GM19397 (cell line): Measurements from ENCODE around the gene TNFRSF1A.

Source experiments
- ATAC-seq: cut with Tn5 transposase; IDR thresholded peaks from one replicate; pipeline ENCODE4 v1.9.1; 2021; ENCODE audit warnings: mild to moderate bottlenecking, moderate library complexity; ENCODE audit not compliant: unreplicated experiment

Gene TNFRSF1A

DNA sequence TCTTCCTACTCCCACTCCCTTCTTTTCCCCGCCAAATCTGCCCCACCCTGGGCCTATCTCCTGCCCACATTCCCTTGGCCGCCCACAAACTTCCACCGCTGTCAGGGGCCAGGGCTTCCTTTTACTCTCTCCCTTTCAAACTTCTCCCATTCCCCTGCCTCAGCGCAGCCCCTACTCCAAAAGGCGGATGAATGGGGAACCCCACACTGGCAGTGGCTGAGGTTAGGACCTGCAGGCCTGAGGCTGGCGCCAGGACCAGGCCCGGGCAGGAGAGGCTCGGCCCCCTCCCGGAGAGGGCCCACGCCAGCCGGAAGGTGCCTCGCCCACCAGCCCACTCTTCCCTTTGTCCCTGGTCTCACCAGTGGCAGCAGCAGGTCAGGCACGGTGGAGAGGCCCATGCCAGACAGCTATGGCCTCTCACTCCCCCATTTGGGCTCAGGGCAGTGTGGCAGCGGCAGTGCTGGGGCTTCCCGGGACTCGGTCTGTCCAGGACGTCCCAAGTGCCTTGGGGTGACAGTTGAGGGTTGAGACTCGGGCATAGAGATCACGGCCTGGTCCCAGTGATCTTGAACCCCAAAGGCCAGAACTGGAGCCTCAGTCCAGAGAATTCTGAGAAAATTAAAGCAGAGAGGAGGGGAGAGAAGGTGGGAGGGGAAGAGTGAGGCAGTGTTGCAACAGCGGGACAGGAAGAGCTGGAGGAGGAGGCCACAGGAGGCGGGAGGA is at the start of gene TNFRSF1A:
Gene TNFRSF1A, minus strand, starts transcription at position 660 of the 723 bp plus-strand sequence. Its CDS starts 262 bp downstream, at position 398.
- ATAC-seq = no peak

GRCh38 chr12:6391013-6391412 is 49.1 kb upstream of the TNFRSF1A start:
- ATAC-seq = no peak

- no peak for ATAC-seq
Observed at GRCh38 chr12:6390084-6390799, 48.4 kb upstream of the TNFRSF1A start.

- ATAC-seq = no peak
Observed at GRCh38 chr12:6387541-6387940, 45.7 kb upstream of the TNFRSF1A start.

DNA sequence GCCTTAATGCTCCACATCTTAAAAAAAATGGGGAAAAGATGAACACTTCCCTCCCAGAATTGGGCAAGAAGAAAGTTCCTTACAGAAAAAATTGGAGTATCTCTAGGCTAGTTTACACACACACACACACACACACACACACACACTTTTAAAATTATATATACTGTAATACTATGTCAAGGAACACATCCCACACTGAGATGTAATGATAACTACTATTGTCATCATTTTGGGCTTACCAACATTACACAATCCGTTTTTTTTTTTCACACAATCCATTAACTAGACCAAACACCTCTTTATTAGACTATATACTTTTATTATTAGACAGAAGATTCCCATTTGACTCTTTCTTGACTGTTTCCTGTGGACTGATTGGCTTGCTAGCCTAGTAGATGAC is 44.6 kb upstream of the TNFRSF1A start:
- ATAC-seq = no peak

- no peak for ATAC-seq
Observed at GRCh38 chr12:6386038-6386437, 44.2 kb upstream of the TNFRSF1A start.

- ATAC-seq = no peak
Observed at GRCh38 chr12:6384499-6385436, 42.9 kb upstream of the TNFRSF1A start.

GRCh38 chr12:6383572-6384498 is 42.0 kb upstream of the TNFRSF1A start, which contains the start of gene LTBR:
Gene LTBR, plus strand, starts transcription at chr12:6384162. Its CDS starts 197 bp downstream, at chr12:6384359.
- ATAC-seq = no peak

DNA sequence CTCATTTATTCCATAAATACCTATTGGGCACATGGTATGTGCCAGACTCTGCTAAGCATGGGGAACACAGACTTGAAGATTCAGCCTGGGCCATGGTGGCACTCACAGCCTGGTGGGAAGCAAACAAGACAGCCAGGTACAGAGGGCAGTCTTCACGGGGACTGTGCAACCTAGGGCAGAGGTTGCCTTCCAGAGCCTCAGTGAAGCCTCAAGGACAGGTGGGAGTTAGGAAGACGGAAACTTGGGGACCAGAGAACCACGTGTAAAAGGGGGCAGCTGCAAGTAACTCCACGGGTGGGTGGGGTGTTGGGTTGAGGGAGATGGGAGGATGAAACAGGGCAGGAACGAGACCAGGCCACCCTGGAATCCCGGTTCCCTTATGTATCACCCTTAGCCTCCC is 41.1 kb upstream of the TNFRSF1A start:
- ATAC-seq = no peak

- no peak for ATAC-seq
Observed at GRCh38 chr12:6382371-6382770, 40.5 kb upstream of the TNFRSF1A start.

GRCh38 chr12:6380141-6381121 is 38.6 kb upstream of the TNFRSF1A start:
- ATAC-seq = no peak

- no peak for ATAC-seq
Observed at GRCh38 chr12:6378709-6379472, 37.0 kb upstream of the TNFRSF1A start.

DNA sequence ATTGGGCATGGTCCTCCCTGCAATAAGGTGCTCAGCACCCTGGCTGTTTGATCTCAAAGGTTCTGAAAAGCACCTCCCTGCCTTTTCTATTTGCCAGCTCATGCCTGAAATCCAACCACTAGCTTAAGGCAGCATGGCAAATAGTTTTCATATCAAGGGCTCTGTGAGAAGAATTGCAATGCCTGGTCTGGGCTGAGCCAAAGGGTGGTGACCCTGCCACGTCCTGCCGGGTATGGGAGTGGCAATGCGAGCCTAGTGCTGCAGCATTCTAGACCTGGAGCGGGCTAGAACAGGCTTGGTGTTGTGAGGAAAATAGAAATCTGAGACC is 35.8 kb upstream of the TNFRSF1A start:
- no peak for ATAC-seq

DNA sequence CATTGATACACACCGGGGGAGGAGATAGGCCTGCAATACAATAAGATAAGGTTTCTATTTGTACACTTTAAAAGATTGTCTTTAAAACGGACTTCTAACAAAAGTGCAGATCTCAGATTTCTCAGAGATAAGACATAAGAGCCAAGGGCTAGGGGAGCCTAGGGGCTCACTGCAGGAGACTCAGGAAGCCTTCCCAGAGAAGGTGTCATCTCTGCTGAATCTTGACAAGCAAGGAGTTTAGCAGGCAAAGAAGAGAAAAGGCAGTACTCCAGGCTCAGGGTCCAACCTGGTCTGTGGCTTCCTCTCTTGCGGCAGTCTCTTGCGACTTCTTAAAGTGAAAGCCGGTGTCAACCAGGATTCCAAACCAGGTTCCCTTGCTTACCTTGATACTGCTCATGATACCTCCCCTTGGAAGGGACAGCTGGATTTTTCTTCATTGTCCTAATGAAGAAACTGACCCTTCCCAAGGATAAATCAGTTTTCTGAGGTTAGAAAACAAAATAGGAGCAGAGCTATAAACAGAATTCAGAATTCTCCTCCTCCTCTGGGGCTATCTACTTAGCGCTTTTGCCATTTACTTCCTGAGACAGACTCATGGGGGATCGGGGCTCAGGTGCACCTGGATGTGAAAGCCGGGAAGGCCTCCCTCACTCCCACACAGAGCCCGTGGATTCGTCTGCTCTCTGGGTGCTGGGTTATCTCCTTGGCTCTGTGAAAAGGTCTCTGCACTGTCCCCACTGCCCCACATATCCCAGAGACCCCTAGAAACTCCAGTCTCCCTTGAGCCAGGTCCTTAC is 35.2 kb upstream of the TNFRSF1A start:
- no peak for ATAC-seq

- ATAC-seq = no peak
Observed at GRCh38 chr12:6376079-6376869, 34.4 kb upstream of the TNFRSF1A start.

GRCh38 chr12:6375269-6376078 is 33.6 kb upstream of the TNFRSF1A start, which contains the start of gene SCNN1A:
Gene SCNN1A, minus strand, starts transcription at chr12:6375563. Its CDS starts 780 bp downstream, at chr12:6374783.
- no peak for ATAC-seq
